ENCODE measurements around the gene ATP6V1G2. TPM values are rescaled to one million over a fixed set of nuclear protein-coding genes. Genes with fewer than 3 reads are reported as not detected.
A peak's percentile ranks its signal among the peaks of the same experiment; 100 is the strongest.

ATP6V1G2 gene
- total RNA-seq, 1 donor from 2014 or later, result 0.26 TPM

DNA sequence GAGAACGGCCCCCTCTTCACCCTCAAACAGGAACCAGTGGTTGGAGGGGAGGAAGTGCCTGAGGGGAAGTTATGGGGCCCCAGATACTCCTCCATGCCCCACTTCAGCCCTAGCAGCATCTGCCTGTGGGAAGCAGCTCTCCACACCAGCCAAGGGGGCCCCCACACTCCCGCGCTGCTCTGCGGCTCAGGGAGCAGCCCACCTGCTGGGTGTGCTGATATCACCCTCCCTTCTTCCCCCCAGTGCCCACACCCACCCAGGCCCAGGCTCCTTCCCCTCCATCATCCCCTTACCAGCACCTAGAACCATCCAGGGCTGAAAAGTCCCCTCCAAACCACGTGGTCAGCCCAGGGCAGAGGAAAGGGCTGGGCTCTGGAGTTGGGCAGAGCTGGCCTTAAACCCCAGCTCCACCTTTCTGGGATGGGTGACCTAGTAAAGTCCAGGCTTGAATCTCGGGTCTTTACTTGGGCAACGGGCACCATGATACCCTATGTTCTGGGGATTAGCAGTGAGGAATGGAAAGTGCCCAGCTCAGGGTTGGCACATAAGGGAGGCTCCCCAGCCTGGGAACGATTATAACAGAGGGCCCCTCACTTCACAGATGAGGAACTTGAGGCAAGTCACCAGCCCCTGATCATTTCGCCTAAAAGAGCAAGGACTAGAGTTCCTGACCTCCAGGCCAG lies 40.3 kb upstream of the ATP6V1G2 start:
- Histone ChIP-seq H3K36me3 (ENCODE audit: control insufficient read depth, insufficient read depth, low read length) (no peaks in the 10 kb centered on the region), H3K27me3 (ENCODE audit: control insufficient read depth, insufficient read depth, low read length) (no peaks in the 10 kb centered on the region), H3K4me3 (ENCODE audit: low read depth, low read length) (no peak overlapping the region)
- no peak for FAIRE-seq
- TF ChIP-seq, protein P1, sequence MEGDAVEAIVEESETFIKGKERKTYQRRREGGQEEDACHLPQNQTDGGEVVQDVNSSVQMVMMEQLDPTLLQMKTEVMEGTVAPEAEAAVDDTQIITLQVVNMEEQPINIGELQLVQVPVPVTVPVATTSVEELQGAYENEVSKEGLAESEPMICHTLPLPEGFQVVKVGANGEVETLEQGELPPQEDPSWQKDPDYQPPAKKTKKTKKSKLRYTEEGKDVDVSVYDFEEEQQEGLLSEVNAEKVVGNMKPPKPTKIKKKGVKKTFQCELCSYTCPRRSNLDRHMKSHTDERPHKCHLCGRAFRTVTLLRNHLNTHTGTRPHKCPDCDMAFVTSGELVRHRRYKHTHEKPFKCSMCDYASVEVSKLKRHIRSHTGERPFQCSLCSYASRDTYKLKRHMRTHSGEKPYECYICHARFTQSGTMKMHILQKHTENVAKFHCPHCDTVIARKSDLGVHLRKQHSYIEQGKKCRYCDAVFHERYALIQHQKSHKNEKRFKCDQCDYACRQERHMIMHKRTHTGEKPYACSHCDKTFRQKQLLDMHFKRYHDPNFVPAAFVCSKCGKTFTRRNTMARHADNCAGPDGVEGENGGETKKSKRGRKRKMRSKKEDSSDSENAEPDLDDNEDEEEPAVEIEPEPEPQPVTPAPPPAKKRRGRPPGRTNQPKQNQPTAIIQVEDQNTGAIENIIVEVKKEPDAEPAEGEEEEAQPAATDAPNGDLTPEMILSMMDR (IDR thresholded peaks at IDR 0.05; ENCODE audit: insufficient read depth, low read length, severe bottlenecking), result no peak
- no peak for DNase-seq (ENCODE audit: low read depth)

DNA sequence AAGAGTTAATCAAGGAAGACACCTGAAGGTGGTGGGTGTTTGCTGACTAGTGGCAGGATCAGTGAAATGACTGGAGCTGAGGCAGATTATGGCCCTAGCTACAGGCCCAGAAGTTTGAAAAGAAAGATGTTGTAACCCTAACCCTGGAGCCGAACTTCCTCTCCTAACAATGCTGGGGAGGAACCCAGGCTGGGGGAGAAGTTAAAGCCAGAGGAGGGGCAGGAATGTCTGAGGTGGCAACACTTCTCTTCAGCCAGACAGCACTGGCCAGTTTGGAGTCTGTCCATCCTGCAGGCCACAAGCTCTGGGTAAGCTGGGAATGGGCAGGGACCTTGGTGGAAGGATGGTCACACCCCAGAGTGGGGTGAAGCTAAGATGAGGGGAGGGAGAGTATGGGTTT lies 39.6 kb upstream of the ATP6V1G2 start, which contains the start of gene LST1:
Gene LST1, plus strand, starts transcription at position 270 of the 400 bp plus-strand sequence. CDS start 1,023 bp downstream, outside the sequence.
- DNase-seq (ENCODE audit: low read depth) (no peak), FAIRE-seq (no peak)
- TF ChIP-seq, protein P1 (IDR thresholded peaks at IDR 0.05; ENCODE audit: insufficient read depth, low read length, severe bottlenecking), result no peak

DNA sequence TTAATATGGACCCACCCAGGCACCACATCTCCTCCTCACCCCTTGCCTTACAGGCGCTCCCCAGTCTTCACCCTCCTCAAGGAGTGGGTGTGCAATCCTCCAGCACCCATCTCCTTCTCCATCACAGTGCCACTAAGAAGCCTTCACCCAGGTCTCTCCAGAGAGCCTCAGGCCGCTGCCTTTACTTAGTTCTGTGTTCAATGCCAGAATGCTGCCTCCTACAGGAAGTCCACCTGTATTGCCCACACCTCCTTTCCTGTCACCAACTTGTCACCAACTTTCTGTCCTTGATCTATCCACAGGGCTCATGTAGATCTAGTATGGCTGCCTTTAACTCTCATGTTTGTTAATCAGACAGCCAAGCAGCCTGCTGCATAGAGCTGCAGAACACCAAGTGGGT lies 39.1 kb upstream of the ATP6V1G2 start:
- FAIRE-seq, result no peak
- no peaks in the 10 kb centered on the region for H3K27me3 ChIP-seq (ENCODE audit: control insufficient read depth, insufficient read depth, low read length)
- TF ChIP-seq, protein P1 (IDR thresholded peaks at IDR 0.05; ENCODE audit: insufficient read depth, low read length, severe bottlenecking), result peak; percentile 5
- no peak for DNase-seq (ENCODE audit: low read depth)
- no peak overlapping the region for H3K4me3 ChIP-seq (ENCODE audit: low read depth, low read length)
- no peaks in the 10 kb centered on the region for H3K36me3 ChIP-seq (ENCODE audit: control insufficient read depth, insufficient read depth, low read length)

More for the DNA sequence above, 39.6 kb upstream of the ATP6V1G2 start, which contains the start of gene LST1:
- Histone ChIP-seq H3K36me3 (ENCODE audit: control insufficient read depth, insufficient read depth, low read length) (no peaks in the 10 kb centered on the region), H3K4me3 (ENCODE audit: low read depth, low read length) (no peak within 1 kb of the TSS), H3K27me3 (ENCODE audit: control insufficient read depth, insufficient read depth, low read length) (no peaks in the 10 kb centered on the region)

DNA sequence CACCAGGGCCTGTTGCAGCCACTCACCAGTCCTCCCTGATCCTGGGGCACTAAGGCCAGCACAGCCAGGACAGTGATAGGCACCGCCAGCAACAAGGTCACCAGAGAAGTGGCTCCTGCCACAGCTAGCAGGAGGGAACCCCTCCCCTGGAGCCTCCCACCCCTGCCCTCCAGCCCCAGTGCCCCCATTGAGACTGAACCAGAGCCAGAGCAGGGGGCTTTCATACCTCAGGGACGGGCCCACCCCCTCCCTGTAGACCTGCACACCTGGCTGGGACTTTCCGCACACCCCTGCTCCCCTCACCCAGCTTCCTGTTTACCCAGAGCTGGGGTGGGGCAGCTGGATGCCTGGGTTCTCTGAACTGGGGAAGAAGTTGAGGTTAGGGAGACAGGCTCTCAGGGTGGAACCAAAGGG lies 35.8 kb upstream of the ATP6V1G2 start, which contains the start of gene LTB:
Gene LTB, minus strand, starts transcription at position 195 of the 414 bp plus-strand sequence. Its CDS starts 7 bp downstream, at position 188.
- DNase-seq (ENCODE audit: low read depth), result no peak
- FAIRE-seq, result no peak
- TF ChIP-seq, protein P1 (IDR thresholded peaks at IDR 0.05; ENCODE audit: insufficient read depth, low read length, severe bottlenecking), result no peak
- H3K27me3 ChIP-seq (ENCODE audit: control insufficient read depth, insufficient read depth, low read length), result no peaks in the 10 kb centered on the region
- peak within 1 kb of the TSS; percentile 68 for H3K4me3 ChIP-seq (ENCODE audit: low read depth, low read length)
- H3K36me3 ChIP-seq (ENCODE audit: control insufficient read depth, insufficient read depth, low read length), result no peaks in the 10 kb centered on the region

DNA sequence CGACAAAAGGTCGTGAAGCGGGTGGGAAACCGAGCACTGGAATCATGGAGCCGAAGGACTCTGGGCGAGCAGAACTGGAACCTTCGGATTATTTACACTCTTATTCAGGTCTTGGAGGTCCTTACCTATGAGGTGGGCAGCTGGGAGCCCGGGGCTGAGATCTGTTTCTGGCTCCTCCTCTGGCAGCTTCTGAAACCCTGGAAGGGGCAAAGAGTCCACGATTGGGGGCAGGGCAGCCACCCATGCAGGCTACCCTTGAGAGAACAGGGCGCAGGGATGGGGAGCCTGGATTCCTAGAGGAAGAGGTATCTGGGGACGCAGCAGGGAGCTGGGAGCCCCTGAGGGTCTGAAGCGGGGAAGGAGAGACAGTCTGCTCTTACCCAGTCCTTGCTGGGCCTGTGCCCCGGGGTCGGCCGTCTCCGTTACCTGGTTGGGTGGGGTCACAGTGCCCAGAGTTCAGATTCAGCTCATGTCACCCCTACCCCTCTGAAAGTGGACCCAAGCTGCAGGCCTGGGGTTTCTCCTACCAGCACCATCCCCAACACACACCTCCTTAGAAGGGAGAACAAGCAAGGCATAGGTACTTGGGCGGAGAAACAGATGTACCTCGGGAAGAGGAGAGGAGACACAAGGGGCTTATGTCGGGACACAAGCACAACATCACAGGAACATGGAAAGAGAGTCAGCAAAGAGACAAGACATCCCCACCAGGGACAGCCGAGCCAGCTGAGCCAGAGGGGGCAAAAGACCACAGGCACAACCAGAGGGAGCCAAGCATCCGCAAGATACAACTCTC lies 35.2 kb upstream of the ATP6V1G2 start:
- TF ChIP-seq, protein P1 (IDR thresholded peaks at IDR 0.05; ENCODE audit: insufficient read depth, low read length, severe bottlenecking), result no peak
- no peak for DNase-seq (ENCODE audit: low read depth)
- H3K4me3 ChIP-seq (ENCODE audit: low read depth, low read length), result peak overlapping the region; percentile 68
- H3K27me3 ChIP-seq (ENCODE audit: control insufficient read depth, insufficient read depth, low read length), result no peaks in the 10 kb centered on the region
- no peaks in the 10 kb centered on the region for H3K36me3 ChIP-seq (ENCODE audit: control insufficient read depth, insufficient read depth, low read length)
- FAIRE-seq, result no peak

All from bronchial epithelial cell (primary cell).